GM12892 (cell line): Measurements from ENCODE around the gene INPP4A.

Experiments
- POLR2A ChIP-seq: IDR thresholded peaks from 2 replicates; pipeline ENCODE4 v1.6.1; 2011; ENCODE audit warnings: low read depth, low read length, control low read depth
- POLR2AphosphoS5 ChIP-seq: IDR thresholded peaks from 2 replicates; pipeline ENCODE4 v1.6.1; 2011; ENCODE audit warnings: low read depth, low read length, control low read depth
- TAF1 ChIP-seq: IDR thresholded peaks from 2 replicates; pipeline ENCODE4 v1.6.1; 2011; ENCODE audit warnings: low read depth, mild to moderate bottlenecking, control low read depth, low read length, borderline replicate concordance

- TF ChIP-seq POLR2A (no peak), POLR2AphosphoS5 (no peak), TAF1 (no peak)
These were observed 94.5 kb downstream of the INPP4A start for GRCh38 chr2:98539056-98539735.
